ENCODE measurements around the gene DGKG.
A peak's percentile ranks its signal among the peaks of the same experiment; 100 is the strongest.

DGKG gene

DNA sequence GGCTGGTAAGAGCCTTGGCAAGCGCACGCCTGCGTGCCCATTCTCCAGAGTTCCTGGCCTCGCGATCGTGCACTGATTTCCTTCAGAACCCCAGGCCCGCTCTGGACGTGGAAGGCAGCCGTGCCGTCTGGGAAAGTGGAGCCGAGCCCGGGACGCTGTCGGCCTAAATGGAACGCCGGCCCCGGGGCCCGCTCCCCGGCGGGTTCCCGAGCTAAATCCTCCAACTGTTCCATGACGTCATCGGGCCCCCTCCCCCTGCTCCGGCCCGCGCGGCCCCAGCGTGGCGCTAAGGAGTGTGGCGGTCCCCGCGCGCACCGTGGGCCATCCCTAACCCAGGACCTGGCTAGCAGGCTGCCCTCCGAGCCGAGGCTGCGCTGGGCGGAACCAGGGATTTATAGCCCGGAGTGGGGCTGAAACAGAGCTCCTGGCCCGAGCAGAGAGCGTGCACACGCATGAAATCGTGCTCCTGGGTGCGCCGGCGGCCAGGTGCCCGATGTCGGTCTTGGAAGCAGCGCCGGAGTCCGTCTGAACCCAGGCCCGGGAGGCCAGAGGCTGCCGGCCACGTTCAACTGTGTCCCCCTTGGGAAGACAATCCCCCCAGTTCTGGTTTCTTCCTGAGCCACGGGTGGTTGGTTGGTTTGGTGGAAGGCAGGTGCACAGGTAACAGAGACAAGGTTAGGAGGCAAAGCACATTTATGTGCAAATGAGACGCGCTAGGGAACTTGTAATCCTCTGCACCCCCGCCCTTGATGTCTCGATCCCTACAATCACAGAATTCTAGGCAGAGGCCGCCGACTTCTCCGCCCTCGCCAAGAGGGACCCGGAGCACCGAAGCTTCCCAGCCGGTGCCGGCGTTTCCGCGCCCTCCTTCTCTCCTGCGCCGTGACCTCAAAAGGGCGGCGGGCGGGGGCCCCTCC, 168.2 kb downstream of the DGKG start:
- in situ Hi-C loops (cut with MboI; ENCODE audit: low pct_unique_long_range_greater_than_20kb, low sequenced_read_pairs), result no loop called here
- DNase-seq, result no peak

DNA sequence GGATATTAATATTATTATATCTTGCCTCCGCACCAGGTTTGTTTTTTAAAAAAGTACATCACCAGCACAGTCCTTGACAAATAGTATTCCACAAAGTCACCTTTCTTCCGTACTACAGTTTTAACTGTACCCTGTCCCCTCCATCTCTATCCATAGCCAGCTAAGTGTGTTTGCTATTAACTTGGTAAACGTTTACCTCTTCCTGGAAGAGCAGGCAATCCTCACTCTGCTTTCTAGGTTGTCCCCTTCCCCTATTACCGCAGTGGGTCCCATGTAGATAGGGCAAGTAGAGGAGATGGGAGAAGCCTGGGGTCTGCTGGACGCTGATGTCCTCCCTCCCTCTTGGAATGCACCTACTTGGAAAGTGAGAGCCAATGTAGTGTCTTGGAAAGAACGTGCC, 169.2 kb downstream of the DGKG start:
- in situ Hi-C loops (cut with MboI; ENCODE audit: low pct_unique_long_range_greater_than_20kb, low sequenced_read_pairs), result no loop called here
- DNase-seq, result no peak

DNA sequence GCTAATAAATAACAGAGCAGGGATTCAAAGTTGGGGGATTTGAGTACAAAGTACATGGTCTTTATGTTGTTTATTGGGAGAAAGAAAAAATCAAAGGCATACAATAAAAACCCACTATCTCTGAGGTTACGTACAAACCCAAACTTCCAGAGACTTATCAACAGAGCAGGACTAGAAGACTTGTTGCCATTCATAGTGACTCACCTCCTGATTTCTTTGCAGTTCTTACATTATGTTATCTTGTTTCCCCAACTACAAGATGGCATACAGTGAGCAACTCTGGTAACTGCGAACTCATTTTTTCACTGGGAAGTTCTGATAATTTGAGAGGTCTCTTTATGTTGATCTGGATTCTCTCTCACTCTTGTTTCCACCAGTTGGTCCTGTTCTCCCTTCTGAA, 172.5 kb downstream of the DGKG start:
- in situ Hi-C loops (cut with MboI; ENCODE audit: low pct_unique_long_range_greater_than_20kb, low sequenced_read_pairs), result no loop called here
- DNase-seq, result no peak

DNA sequence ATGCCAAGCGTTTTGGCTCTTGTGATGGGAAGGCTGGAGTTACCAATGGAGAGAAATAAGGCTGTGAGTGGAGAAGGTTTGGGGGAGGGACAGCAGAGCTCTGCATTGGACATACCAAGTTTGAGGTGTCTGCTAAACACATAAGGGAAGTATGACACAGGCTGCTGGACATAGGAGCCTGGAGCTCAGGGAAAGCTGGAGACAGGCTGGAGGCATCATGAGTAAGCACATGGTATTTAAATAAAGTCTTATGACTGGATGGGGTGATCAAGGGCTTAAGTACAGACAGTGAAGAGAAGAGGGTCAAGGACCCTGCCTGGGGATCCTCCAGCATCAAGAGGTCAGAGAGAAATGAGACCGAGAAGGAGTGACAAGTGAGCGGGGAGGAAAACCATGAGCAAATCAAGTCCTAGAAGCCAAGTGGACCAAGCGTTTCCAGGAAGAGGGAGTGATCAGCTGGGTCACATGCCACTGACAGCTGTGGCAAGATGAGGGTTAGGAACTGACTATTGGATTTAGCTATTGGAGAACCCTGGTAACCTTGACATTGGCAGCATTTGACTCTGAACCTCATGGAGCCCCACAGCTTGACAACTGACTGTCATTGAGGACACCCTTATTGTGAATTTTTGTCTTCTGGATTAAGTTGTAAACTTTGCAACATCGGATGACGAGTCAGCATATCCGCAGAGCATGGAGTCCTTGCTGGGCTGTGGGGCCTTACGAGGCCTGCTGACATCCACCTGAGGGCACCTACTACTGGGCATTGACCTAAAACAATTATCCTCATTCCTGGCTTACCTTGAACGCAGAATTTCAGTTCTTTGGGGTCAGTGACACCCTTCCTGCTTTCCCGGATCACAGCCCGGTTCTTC, 174.4 kb downstream of the DGKG start:
- DNase-seq, result no peak
- in situ Hi-C loops (cut with MboI; ENCODE audit: low pct_unique_long_range_greater_than_20kb, low sequenced_read_pairs), result no loop called here

DNA sequence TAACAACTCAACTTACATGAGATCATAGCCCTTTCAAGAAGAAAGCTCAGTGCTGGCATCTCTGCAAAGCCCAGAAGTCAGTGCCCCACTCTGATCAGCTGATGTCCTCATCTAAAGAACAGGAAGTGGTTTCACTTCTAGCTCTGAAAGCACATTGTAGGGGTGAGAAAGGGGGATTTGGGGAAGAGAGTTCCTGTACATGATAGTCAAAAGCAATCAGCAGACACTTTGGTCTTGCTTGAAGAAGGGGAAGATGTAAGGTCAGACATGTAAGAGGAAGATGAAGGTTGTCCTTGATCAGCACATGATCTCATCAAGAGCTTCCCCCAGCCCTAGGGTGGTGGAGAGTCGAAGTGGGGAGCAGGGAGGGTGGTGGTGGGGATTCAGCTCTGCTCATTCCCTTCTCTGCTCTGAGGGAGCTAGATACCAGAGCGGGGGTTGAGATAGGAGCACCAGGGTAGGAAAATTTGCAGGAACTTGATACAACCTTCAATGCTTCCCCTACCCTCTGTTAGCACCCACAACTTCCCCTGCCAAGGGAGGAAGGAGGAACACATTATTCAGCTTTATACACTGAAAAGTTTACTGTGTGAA, 176.7 kb downstream of the DGKG start:
- in situ Hi-C loops (cut with MboI; ENCODE audit: low pct_unique_long_range_greater_than_20kb, low sequenced_read_pairs), result no loop called here
- DNase-seq, result peak; percentile 84

DNA sequence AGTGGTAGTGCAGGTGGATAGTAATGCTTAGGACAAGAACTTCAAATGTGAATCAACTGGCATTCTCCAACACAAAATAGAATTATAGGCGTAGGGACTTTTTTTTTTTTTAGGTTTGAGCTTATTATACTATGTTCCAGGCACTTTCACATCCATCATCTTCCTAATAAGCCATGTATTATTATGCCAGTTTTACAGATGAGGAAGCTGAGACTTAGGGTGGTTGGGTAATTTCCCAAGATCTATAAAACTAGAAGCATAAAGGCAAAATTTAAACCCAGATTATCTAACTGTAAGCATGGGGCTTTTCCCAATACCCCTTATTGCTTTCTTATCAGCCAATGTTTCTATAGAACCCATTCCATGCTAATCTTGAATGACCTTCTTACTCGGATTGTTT, 178.0 kb downstream of the DGKG start:
- no peak for DNase-seq
- in situ Hi-C loops (cut with MboI; ENCODE audit: low pct_unique_long_range_greater_than_20kb, low sequenced_read_pairs), result no loop called here

DNA sequence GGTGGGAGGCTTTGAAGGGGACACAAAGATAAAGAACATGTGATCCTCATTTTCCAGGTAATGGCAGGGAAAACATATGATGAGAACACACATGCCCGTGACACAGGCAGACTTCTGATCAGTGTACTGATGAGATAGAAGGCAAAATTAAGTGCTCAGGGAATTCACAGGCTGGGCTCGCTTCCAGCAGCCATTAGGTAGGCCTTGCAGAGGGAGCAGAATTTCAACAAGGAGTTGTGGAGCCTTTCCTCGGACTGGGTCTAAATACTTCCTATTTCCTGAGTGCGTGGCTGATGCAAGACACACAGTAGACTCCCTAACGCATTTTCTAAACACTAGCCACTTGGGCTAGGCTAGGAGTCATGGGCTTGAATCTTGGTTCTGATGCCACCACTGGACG, 179.2 kb downstream of the DGKG start:
- peak; percentile 48 for DNase-seq
- in situ Hi-C loops (cut with MboI; ENCODE audit: low pct_unique_long_range_greater_than_20kb, low sequenced_read_pairs), result no loop called here

DNA sequence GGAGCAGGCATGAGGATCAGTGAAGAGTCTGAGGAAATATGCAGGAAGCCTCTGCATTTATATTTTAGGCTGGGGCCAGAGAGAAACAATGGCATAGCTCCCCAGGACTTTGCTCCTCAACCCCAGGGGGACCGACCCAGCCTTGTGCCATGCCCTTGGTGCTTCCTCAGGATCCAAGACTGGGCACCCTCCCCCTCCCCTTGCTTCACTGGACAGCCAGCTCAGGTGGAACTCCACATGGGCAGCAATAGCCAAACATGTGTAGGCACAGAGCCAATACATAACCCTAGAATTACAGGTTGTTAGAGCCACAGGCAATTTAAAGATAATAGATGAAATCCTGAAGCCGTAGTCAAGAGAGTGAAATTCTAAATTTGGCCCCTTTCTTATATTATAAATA, 180.1 kb downstream of the DGKG start:
- in situ Hi-C loops (cut with MboI; ENCODE audit: low pct_unique_long_range_greater_than_20kb, low sequenced_read_pairs), result no loop called here
- DNase-seq, result no peak

DNA sequence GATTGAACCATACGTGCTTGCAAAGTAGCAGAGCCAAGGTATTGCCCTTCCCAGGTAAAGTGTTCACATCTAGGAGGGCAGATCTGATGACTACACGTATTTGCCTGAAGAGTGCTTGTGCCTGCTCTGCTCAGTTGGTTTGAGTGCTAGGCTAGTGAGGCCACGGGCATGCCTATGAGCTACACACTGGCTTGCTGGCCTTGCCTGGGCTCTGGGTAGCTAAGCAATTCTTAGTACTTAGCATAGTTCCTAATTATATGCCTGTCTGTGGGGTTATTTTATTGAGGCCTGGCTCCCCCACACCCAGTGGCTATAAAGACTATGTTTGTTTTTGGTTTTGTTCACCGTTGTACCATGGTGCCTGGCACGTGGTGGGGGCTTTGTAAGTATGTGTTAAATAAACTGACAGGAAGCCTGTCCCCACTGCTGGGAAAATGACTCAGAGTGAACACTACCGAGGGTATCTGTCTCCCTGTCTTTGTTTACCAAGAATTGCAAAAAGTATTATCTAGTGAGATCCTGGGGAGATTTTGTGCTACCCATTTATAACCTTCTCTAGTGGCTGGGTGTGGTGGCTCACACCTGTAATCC, 181.0 kb downstream of the DGKG start:
- in situ Hi-C loops (cut with MboI; ENCODE audit: low pct_unique_long_range_greater_than_20kb, low sequenced_read_pairs), result no loop called here
- no peak for DNase-seq

DNA sequence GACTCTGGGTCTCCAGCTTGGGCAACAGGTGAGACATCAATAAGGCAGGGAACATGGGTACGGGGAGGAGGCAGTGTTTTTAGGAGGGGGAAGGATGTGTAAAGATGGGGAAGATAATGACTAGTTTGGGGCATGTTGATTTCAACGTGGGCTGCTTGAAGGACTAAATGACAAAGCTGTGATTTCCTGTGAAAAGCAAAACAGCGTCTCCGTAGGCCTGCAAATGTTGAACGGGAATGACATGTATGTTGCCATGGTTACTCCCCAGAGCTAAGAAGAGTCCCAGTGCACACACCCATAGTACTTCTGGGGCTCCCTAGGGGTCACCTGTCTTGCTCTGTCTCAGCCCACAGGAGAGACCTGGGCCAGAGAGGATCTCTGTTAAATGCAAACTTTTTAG, 181.9 kb downstream of the DGKG start:
- in situ Hi-C loops (cut with MboI; ENCODE audit: low pct_unique_long_range_greater_than_20kb, low sequenced_read_pairs), result no loop called here
- no peak for DNase-seq

DNA sequence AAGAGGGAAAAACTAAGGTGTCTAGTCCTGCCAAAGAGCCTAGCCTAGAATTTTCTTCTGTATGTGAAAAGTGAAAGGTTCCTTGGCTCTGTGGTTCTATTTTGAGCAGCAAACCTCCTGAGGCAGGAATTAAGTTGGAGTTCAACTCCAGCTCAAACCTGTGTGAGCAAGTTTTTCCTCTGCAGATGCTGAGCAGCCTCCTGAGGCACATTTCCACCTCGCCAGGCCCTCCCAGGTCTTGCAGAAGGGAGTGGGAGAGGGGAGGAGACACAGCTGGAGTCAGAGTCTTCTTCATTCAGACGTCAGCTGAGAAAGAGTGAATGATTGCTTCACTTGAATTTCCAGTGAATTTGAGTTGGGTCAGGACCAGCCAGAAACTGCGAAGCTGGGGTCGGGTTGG, 183.6 kb downstream of the DGKG start:
- DNase-seq, result no peak
- in situ Hi-C loops (cut with MboI; ENCODE audit: low pct_unique_long_range_greater_than_20kb, low sequenced_read_pairs), result no loop called here

DNA sequence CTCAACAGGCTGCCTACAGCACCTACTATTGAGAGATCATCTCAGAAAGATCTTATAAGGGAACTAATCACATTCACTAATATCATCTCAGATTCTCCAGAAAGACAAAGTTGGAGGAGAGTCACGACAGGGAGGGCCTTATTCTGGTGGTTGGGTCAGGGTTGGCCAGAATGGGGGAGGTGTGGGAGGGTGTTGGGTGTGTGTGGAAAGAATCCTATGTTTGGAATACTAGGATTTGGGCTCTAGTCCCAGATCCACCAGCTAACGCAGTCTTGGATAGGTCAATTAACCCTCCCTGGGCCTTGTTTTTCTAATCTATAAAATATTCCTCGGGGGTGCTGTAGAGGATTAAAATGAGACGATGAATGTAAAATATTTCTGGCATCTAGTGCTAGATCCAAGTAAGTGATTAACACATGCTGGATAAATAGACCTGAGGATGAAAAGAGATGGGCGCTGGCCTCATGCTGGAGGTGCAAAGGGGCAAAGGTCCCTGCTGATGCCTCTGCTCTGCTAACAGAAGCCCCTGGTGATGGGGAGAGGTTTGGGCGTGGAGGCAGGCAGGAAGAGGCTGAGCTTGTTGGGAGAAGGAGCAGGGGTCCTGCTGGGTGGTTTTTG, 185.6 kb downstream of the DGKG start:
- in situ Hi-C loops (cut with MboI; ENCODE audit: low pct_unique_long_range_greater_than_20kb, low sequenced_read_pairs), result no loop called here
- DNase-seq, result no peak

DNA sequence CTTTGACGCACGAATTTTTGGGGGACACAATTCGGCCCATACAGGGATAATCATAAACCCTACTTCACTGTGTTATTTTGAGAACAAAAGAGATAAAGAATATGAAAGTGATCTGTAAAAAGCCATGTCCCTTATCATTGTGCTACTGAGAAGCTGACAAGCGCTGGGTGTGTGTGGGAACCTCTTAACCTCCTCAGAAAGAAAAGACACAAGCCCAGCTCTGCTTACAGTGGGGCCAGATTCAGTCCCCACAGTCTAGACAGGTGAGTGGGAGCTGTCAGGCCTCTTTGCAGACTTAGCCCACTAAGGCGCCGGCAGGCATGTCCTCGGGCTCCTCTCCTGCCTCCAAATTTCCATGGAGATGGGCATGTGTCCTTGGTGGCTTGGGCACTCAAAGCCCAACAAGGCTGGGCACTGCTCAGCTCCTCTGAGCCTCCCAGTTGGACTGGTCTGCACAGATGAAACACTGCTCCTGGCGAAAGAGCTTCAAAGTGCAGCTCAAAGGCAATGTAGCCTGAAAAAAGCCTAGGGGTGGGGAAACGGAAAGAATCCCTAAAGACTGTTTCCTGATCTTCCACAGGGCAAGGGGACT, 188.7 kb downstream of the DGKG start:
- in situ Hi-C loops (cut with MboI; ENCODE audit: low pct_unique_long_range_greater_than_20kb, low sequenced_read_pairs), result no loop called here
- DNase-seq, result no peak

DNA sequence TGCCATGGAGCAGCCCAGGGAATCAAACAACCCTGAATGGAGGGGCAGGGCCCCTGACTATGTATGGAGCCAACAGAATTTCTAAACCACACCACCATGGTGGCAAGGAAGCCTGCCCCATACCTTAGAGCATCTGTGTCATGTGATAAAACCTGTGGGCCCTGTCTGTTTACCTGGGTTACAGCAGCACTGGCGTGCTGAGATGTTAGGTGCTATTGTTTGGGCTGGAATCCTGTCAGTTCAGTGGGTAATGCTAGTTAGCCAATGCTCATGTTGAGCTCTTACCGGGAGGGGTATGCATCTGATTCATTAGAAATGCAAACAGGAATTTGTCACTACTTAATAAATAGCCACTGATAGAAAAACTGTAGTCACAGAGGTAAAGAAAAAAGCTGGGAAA, 189.7 kb downstream of the DGKG start:
- in situ Hi-C loops (cut with MboI; ENCODE audit: low pct_unique_long_range_greater_than_20kb, low sequenced_read_pairs), result no loop called here
- no peak for DNase-seq

DNA sequence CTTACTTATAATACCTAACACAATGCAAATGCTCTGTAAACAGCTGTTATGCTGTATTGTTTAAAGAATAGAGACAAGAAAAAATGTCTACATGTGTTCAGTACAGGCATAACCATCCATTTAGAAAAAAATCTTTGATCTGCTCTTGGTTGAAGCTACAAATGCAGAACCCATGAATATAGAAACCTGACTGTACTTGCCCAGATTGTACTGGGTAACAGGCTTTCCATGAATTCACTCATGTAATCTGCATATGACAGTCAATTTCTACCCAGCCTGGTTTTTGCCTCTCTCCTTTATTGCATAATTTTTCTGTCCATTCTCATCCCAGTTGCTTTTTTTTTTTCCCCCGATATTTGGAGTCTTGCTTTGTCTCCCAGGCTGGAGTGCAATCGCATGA, 190.5 kb downstream of the DGKG start:
- in situ Hi-C loops (cut with MboI; ENCODE audit: low pct_unique_long_range_greater_than_20kb, low sequenced_read_pairs), result no loop called here
- no peak for DNase-seq

DNA sequence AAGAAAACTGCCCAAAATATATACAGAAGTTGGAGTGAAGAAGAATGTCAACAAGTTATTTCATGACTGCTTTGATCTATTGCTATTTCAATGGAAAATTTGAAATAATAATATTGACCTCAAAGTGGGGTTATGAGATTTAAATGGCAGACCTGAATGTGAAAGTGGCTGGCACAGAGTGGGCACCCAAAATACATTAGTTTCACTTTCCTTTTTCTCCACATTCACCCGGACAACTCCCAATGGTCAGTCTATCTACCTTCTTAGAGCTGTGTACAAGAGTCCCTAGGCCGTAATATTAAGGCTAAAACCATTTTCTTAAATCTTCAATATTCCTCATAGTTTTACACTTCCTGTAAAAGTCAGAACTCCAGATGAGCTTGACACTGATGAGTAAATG, 191.5 kb downstream of the DGKG start:
- no peak for DNase-seq
- in situ Hi-C loops (cut with MboI; ENCODE audit: low pct_unique_long_range_greater_than_20kb, low sequenced_read_pairs), result no loop called here

DNA sequence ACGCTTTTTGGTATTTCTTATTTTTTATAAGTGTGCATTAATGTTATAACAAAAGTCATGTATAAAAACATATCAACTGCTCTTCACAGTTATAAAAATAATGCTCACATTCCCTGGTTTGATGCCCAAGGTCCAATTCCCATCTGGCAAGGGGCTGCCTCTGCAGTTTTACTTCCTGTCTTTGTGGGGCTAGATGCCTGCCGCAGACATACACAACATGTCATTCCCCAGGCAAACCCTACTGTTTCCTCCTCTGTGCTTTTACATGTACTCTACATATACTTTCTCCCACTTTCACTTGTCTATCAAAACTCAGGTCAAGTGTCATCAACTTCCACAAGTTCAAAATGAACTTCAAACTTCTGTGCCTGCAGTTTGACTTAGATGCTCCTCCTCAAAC, 192.7 kb downstream of the DGKG start:
- in situ Hi-C loops (cut with MboI; ENCODE audit: low pct_unique_long_range_greater_than_20kb, low sequenced_read_pairs), result no loop called here
- no peak for DNase-seq

DNA sequence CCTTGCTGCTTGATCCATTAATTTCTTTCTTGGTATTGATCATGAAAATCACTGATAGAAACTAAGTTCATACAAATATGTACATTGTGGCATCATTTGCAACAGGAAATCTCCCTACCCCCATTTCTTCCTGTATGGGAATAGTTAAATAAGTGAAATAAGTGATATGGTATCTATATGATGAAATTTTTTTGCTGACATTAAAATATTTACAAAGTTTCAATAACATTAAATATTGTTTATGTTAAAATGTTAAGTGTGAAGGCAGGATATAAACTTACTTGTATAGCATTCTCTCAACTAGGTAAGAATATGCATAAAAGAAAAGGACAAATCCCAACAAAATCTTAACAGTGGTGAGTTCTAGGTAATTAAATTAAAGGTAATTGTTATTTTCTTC, 193.1 kb downstream of the DGKG start:
- DNase-seq, result no peak
- in situ Hi-C loops (cut with MboI; ENCODE audit: low pct_unique_long_range_greater_than_20kb, low sequenced_read_pairs), result no loop called here
